Esophagus squamous epithelium (tissue), 5 donors: Measurements from ENCODE around the gene GFI1. TPM values are rescaled to one million over a fixed set of nuclear protein-coding genes. Genes with fewer than 3 reads are reported as not detected.

Experiments
- DNase-seq: peaks from one replicate; lab custom pipeline; 2025; lab: John Stamatoyannopoulos, UW
- H3K27ac ChIP-seq, 4 donors: fragments of 200-600 bp; sonication (generic); one replicate each; pipeline ENCODE4 v1.5.1; 2016 to 2019; ENCODE audit warnings: mild to moderate bottlenecking in 1 of 4
- H3K27me3 ChIP-seq, 4 donors: fragments of 200-600 bp; sonication (generic); 1 replicate in 3 of 4; 2 replicates in 1 of 4; pipeline versions ENCODE4 v1.5.1 to v1.6.0; 2017 to 2021; ENCODE audit warnings: antibody characterized with exemption in 1 of 4
- H3K36me3 ChIP-seq, 3 donors: fragments of 200-600 bp; sonication (generic); one replicate each; pipeline ENCODE4 v1.5.1; 2016 to 2019
- H3K4me1 ChIP-seq, 3 donors: fragments of 200-600 bp; sonication (generic); one replicate each; pipeline ENCODE4 v1.5.1; 2017 to 2019
- H3K4me3 ChIP-seq, 4 donors: fragments of 200-600 bp; sonication (generic); 1 replicate in 3 of 4; 2 replicates in 1 of 4; pipeline ENCODE4 v1.5.1; 2016 to 2019; ENCODE audit warnings: mild to moderate bottlenecking in 2 of 4, moderate library complexity in 1 of 4
- H3K9me3 ChIP-seq, 3 donors: fragments of 200-600 bp; sonication (generic); one replicate each; pipeline ENCODE4 v1.5.1; 2016 to 2019
- CTCF ChIP-seq, 6 experiments: fragments of 450-650 bp in 4 of 6; fragments of 200-600 bp in 2 of 6; sonication (generic) in 2 of 6; IDR thresholded peaks; one replicate each; pipeline ENCODE4 v1.5.1; 2016 to 2019; ENCODE audit warnings: antibody characterized with exemption in 6 of 6, mild to moderate bottlenecking in 4 of 6, moderate library complexity in 4 of 6
- POLR2A ChIP-seq, 4 donors: fragments of 450-650 bp; IDR thresholded peaks; one replicate each; pipeline ENCODE4 v1.6.1; 2017; ENCODE audit warnings: antibody characterized with exemption in 4 of 4, mild to moderate bottlenecking in 4 of 4, moderate library complexity in 3 of 4
- WGBS, 2 donors: methylation state at CpG; one replicate each; pipeline ENCODE4 v1.1.5; 2018; 5-methylcytosine and 5-hydroxymethylcytosine counted together
- intact Hi-C: fragments of 100-400 bp; cut with DNase I; formaldehyde crosslinking; loops from one replicate; pipeline ENCODE4 v1.15.0; 2022
- total RNA-seq, 4 donors: library from RNA; depleted of rRNA; stranded (reverse); fragments of >200 nt; gene quantifications; one replicate each; pipeline ENCODE4 v1.1.0, GENCODE V29; 2016
- donor health status: DM: yes; HTN: yes; CAD: no.

Gene GFI1
- total RNA-seq, 4 donors from 2014 or later = 0.09 to 2.7 (median 0.85) TPM

- 67 to 72% methylated on average over 5 of the region's 5 CpGs for WGBS, 2 donors
- Histone ChIP-seq H3K27ac (no peak overlapping the region), H3K36me3 (no peaks in the 10 kb centered on the region), H3K27me3 (peaks cover 0 to 50% (median 0%) of the 10 kb centered on the region in 4 donors), H3K4me1 (no peaks in the 10 kb centered on the region), H3K4me3 (no peak overlapping the region), H3K9me3 (no peaks in the 10 kb centered on the region)
- no peak for DNase-seq
- intact Hi-C loops = no loop called here
- TF ChIP-seq POLR2A (IDR thresholded peaks at IDR 0.05) (no peak), CTCF (IDR thresholded peaks at IDR 0.05) (no peak)
These were observed 12.8 kb downstream of the GFI1 start for GRCh38 chr1:92473781-92474495.

- Histone ChIP-seq H3K36me3 (no peaks in the 10 kb centered on the region), H3K4me3 (no peak overlapping the region), H3K27ac (no peak overlapping the region), H3K9me3 (no peaks in the 10 kb centered on the region), H3K27me3 (peaks cover 0 to 17% (median 0%) of the 10 kb centered on the region in 4 donors), H3K4me1 (no peaks in the 10 kb centered on the region)
- intact Hi-C loops = no loop called here
- DNase-seq = no peak
- TF ChIP-seq CTCF (IDR thresholded peaks at IDR 0.05) = no peak
- TF ChIP-seq POLR2A (IDR thresholded peaks at IDR 0.05) = no peak
- WGBS, 2 donors = 88 to 100% methylated on average over 1 of the region's 1 CpG
These were observed 16.5 kb downstream of the GFI1 start for GRCh38 chr1:92470216-92470615.

GRCh38 chr1:92466683-92467352 lies 19.9 kb downstream of the GFI1 start:
- H3K4me3 ChIP-seq = no peak overlapping the region
- TF ChIP-seq CTCF (IDR thresholded peaks at IDR 0.05) = no peak
- no peak for TF ChIP-seq POLR2A (IDR thresholded peaks at IDR 0.05)
- no peaks in the 10 kb centered on the region for H3K9me3 ChIP-seq
- no peaks in the 10 kb centered on the region for H3K4me1 ChIP-seq
- H3K36me3 ChIP-seq = no peaks in the 10 kb centered on the region
- H3K27ac ChIP-seq = no peak overlapping the region
- 72 to 75% methylated on average over 1 of the region's 1 CpG for WGBS, 2 donors
- DNase-seq = no peak
- intact Hi-C loops = no loop called here
- H3K27me3 ChIP-seq = peaks cover 0 to 3% (median 0%) of the 10 kb centered on the region in 4 donors

- Histone ChIP-seq H3K4me3 (no peak overlapping the region), H3K27ac (no peak overlapping the region), H3K27me3 (no peaks in the 10 kb centered on the region), H3K4me1 (no peaks in the 10 kb centered on the region), H3K36me3 (no peaks in the 10 kb centered on the region), H3K9me3 (no peaks in the 10 kb centered on the region)
- DNase-seq = no peak
- 88 to 100% methylated on average over 1 of the region's 1 CpG for WGBS, 2 donors
- no peak for TF ChIP-seq CTCF (IDR thresholded peaks at IDR 0.05)
- no peak for TF ChIP-seq POLR2A (IDR thresholded peaks at IDR 0.05)
- intact Hi-C loops = no loop called here
These were observed 21.5 kb downstream of the GFI1 start for GRCh38 chr1:92465256-92465647.

GRCh38 chr1:92464588-92465255 lies 22.0 kb downstream of the GFI1 start:
- Histone ChIP-seq H3K9me3 (no peaks in the 10 kb centered on the region), H3K4me3 (no peak overlapping the region), H3K4me1 (no peaks in the 10 kb centered on the region), H3K27me3 (no peaks in the 10 kb centered on the region), H3K36me3 (no peaks in the 10 kb centered on the region), H3K27ac (no peak overlapping the region)
- WGBS, 2 donors = 79 to 82% methylated on average over 4 of the region's 4 CpGs
- no peak for TF ChIP-seq CTCF (IDR thresholded peaks at IDR 0.05)
- DNase-seq = no peak
- intact Hi-C loops = no loop called here
